CD4-positive, alpha-beta T cell treated with Interleukin-15 for 1 hour (primary cell): Measurements from ENCODE around the gene ALK.

Experiments used
- DNase-seq: peaks from one replicate; pipeline ENCODE4 v3.0.0-alpha.2; 2020

The ALK gene

DNA sequence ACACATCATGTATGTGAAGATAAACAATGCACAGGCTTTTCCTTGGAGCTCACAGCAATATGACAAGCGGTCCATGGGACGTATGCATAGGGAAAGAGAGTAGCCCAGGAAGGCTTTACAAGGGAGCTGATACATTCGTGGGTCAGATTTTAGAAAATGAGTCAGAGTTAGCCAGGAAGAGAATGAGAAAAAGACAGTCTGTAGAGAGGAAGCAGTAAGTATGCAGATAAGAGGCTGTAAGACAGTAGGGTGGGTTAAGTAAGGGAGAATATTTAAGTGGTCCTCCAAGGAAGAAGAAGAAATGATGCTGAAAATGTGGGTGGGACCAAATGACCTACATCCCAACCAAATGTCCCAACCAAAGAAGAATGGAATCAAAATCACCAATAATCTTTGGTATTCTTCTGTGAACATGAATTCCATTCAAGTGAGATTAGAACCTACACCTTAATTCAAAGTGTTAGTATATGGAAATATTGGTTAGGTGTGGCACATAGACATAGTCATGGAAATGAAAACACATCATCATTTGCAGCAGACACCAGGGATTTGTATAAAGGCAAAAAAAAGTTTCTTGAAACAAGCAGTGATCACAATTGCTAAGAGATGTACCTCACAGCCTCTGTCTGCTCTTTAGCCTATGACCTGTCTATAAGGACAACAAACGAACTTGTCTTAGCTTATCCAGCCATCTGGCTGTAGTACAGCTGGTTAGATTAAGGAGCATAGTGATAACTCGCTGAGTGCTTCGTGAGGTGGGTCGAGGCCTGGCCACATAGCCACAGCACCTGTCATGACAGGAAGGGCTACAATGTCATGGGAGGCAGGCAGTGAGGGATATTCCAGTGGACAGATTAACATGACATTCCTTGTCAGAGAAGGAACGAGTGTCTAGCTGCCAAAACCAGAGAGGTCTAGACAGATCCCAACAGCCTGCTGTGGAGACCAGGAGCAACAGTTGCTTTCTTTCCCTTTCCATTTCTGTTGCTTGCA is 133.6 kb downstream of the ALK start:
- DNase-seq: no peak

DNA sequence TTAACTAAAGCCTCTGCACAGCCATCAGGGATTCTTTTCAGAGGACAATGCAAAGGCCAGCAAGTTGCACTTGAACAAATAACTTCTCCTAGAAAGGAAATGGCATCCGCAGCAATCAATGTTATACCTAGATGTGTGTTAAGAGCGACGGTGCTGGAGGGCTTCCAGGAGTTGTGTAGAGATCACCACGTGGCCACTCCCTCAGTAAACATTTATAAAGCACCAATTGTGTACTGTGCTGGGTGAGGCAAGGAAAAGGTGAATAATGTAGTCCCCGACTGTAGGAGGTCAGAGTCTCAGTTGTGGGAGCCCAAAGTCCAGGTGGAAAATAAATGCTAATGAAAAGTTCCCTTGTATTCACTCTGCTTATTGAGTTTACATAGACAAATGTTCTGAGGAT is 135.0 kb downstream of the ALK start:
- no peak for DNase-seq

DNA sequence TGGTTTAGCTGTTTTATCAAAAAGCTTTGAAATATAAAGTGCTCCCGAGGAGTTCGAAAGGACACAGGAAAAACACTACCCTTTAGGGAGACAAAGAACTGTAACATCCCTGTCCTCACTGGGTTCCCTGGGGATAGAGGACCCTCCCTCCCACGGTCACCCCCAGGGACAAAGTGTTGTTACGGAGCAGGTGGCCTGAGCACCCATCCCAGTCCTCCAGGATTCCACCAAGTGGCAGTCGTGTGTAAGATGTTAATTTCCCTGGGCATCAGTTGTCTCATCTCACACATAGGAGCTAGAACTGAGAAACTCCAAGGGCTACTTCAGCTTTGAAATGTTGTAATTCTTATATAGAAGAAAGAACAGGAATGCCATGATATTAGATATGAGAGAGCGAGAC is 137.7 kb downstream of the ALK start:
- no peak for DNase-seq

DNA sequence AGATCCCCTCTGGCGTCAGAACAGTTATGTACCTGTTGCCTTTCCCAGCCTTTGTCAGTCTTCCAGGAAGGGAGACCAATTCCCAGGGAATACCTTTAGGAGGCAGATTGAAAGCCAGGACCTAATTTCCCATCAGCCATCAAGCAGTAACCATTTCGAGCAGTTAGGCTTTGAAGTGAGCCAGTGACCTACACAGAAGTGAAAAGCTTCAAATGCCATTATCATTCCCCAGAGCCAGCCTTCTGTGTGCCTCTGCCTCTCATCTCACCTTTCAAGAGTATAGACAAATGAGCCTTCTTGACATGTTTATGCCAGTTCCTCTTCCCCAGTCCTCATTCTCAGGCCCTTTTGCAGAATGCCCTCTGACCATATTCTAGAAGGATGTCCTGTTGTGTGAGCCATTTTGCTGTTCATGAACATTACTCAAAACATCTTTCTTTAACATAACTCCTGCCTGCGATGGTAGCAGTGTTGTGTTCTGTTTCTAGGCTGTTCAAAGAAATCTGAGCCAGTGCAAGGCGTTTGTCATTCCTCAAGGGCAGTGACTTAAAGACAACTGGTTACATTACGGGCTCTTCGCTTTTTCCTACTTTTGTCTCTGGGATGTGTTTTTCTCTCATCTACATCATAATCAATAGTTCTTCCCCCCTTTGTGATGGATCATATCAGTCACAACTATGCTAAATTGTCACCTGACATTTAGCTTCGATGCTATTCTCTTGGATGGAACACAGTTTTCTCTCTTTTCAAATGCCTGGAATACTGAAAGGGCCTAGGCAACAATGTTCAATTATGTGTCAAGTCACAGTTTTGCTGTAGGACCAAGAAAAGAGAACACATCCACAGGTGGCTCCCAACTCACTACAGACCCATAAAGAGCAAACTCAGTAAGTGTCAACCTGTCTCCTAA is 138.6 kb downstream of the ALK start:
- DNase-seq: no peak

DNA sequence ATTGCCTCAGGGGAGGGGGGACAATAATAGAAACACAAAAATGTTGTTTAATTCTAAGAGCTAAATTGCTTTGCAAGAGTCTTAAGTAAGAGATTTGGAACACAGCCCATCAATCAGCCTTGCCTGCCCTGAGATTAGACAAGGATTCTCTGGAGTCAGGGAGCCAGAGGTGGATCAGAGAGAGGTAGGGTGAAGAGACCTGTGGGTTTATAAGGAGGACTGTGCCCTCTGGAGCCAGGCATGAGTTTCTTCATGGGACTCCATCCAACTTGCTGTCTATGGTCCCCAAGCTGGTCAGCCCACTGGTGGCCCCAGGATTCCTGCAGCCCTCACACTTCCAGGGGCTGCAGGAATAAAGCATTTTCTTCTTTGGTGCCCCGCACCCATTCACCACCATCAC is 139.3 kb downstream of the ALK start:
- DNase-seq: no peak

DNA sequence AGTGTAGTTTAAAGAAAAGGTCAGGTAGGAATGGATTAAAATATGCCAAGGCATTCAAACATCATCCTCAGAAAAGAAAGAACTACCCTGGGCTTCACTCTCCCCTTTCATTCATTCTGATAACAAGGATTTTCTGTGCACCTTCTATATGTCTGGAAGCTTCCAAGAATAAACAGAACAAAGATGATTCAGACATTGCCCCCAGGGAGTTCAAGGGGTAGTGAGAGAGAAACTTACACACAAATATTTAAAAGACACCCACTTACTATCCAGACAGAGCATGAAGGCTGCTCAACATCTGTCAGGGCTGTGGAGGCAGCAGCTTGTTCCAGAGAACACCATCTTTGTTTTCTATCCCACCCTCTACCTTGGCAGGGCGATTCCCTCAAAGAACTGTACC is 140.5 kb downstream of the ALK start:
- no peak for DNase-seq

DNA sequence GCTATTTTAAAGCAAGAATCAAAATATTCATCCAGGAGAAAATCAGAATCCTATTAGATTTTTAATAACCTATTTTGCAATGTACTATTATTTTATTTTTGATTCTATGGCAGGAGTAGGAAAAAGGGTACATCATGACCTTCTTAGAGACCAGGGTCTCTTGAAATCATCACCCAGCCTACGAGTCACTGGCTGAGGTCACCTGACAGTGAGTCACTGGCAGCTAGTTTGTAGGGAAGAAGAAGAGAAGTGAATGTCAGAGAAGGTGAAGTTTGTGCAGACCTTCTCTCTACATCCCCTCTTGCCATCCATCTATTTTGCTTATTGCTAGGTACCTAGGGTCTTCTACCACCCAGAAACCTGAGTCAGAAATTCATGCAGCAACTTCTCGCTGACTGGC is 144.2 kb downstream of the ALK start:
- DNase-seq: no peak

DNA sequence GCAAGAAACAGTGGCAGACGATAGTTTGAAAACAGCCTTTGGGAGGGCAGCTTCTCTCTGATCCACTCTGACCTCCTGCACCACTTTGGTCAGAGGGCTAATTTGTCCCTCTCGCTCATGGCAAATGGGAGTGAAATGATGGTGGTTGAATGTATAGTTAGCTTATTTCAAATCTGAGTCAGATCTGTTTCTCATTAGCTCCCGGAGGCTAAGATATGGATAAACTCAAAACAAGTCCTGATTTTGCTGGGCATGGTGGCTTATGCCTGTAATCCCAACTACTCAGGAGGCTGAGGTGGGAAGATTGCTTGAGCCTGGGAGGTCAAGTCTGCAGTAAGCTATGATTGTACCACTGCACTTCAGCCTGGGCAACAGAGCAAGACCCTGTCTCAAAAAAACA is 145.0 kb downstream of the ALK start:
- no peak for DNase-seq

DNA sequence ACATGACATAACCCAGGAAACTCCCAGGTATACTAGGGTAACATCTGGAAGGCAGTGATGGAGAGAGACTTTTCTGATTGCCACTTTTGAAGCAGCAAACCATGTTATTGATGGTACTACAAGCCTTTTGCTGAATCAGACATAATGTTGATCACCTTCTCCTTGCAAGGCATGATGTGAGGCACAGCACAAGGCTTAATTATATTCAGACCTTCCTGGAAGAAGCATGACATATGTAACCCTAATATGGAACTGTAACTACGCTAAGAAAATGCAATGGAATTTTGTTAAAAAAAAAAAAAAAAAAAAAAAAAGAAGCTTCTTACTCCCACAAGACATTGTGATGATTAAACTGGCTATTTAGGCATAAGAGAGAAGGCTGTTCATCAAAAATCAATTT is 145.4 kb downstream of the ALK start:
- no peak for DNase-seq

DNA sequence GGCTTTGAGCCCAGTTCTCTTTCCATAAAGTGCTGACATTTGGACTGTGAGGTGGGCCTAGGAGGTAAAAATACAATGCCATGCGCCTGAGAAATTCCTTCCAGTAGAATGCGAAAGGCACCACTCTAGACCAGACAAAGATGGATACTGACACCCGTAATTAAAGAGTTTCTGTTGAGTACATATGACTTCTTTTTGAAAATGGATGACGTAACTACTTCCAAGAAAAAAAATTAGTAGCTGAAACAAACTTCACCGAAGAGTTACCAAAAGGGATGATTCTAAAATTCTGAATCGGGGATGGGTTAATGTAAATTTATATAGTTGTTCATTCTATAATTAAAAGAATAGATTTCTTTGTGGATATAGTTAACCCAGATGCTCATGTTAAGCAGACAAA is 146.8 kb downstream of the ALK start:
- no peak for DNase-seq

DNA sequence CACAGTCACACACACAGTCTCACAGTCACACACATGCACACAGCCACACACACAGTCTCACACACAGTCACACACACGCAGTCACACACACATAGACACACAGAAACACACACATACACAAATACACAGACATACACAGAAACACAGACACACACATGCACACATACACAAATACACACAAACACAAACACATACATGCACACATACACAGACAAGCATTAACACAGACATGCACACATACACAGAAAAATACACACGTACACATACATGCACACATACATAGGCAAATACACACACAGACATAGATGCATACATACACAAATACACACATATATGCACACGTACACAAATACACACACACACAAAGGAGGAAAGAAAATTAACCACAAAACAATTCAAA is 150.5 kb downstream of the ALK start:
- DNase-seq: no peak

DNA sequence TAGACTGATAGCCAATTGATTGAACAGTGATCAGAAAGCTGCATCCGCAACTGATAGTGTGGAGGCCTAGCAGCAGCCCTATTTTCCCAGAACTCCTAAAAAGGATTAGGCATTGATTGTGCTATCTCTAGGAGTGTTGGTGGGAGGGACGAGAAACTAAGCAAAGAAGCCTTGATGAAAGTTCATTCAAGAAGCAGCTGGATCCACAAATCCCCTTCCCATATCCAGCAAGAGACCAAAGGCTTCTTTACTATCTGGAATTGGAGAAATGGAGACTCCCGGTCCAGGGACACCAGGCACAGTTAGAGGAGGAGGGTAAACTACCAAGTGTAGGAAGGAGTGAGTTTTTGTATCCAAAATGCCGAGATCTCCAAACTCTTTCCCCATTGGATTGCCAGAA is 151.5 kb downstream of the ALK start:
- DNase-seq: no peak

DNA sequence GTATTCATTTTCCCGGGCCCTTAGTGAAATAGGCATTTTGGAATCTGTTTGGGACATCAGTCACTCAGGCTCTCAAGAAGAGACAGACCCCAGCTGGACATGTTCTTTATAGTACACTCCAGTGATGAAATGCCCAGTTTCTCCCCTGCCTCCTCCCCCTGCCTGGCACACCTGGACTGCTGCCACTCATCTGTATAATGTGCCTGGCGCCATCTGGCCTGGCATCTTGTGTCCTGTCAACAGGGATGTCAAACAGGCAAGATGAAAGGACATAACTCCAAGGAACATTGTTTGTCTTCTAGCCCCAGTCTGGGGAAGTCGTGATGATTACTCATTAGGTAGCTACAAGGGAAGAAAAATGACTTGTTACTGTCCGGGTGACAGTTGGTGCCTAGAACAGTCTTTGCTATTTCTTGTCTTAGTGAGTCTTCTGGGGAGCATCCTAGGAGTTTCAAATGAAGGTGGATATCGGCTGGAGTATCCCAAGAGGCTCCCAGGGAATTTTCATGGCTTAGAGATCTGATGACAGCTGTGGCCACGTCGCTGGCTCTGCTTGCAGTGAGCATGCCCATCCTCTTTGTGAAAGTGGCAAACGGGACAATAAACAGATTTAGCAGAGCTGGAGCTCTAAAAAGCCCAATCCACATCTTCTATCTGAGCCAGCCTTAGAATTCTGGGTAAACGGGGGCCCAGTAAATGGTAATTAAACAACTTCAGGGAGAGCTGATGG is 153.6 kb downstream of the ALK start:
- no peak for DNase-seq

DNA sequence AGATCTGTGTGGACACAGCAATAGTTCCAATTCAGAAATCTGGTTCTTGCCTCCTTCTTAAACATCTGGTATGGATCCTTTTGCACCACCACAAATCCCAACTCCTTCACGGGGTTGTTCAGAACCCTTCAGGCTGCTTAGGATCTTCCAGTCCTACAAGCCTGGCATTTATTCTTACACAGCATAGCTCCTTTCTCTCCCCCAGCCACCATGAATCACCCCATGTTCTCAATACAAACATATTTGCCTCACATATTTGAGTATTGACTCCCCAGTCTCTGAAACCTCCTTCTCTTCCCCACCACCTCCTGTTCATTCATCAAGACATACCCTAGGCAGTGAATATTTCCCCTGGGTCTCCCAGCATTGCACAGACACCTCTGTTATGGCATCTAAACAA is 155.2 kb downstream of the ALK start:
- DNase-seq: no peak

DNA sequence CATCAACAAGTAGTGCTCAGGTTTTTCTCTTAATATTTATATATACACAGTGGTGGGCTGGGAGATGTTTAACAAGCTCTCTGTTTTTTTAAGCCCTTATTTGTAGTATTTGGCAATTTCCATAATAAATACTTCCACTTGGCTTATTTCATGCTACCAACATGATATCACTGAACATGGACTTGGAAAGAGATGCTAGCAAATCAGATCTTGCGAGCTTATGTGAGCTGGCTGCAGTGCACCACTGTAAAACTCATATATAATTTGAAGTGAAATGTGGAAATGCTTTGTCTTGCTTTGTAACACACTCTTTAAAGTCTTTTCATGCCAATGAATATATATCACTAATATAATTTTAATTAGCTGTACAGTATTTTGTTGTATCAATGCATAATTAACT is 155.7 kb downstream of the ALK start:
- DNase-seq: no peak

DNA sequence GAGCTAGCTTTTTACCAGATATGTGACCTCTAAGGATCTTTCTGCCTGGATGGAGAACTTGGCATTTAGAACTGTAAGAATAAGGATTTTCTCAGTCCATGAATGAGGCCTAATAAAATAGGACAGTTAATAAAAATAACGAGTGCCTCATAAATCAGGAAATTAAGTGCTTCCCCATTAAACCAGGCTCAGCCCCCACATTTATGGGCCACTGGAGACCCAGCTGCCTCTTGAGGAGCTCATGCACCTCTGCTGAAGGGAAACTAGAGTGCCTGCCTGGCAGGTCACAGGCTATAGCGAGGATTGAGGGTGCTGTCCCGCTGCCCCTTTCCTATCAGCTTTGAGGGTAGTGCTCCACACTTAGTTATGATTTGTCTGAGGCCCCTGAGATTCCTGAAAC is 158.0 kb downstream of the ALK start:
- no peak for DNase-seq

DNA sequence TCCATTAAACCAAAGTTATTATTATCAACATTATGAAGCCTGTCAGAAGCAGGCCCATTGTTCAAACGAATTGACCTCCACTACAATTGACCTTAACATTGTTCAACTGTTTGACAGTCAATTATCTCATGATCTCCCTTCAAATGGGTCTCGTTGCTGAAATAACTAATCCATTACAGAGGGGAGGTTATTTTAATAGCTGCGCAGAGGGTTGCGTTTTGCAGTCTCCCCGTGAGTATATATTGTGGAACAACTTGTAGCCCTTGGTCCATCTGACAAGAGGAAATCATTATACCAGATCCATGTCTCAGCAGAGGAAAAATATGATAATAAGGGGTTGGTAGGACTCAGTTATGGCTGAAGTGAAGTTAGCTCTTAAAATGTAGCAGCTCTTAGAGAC is 159.1 kb downstream of the ALK start:
- DNase-seq: no peak

DNA sequence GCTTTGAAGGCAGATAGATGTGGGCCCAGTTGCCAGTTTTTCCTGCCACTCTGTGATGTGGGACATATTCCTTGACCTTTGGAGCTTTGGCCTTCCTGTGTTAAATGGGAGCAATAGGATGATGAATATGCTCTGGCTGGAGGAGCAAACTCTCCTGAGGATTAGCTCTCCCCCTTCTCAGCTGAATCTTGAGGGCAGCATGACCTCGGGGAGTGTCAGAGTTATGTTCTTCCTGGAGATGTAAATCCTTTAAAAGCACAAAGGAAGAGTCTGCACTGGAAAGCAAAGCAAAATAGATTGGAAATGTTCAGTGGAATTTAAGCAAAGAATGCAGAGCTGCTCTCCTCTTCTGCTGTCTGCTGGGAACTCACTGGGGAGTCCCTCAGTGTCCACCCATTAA is 160.1 kb downstream of the ALK start:
- DNase-seq: no peak

DNA sequence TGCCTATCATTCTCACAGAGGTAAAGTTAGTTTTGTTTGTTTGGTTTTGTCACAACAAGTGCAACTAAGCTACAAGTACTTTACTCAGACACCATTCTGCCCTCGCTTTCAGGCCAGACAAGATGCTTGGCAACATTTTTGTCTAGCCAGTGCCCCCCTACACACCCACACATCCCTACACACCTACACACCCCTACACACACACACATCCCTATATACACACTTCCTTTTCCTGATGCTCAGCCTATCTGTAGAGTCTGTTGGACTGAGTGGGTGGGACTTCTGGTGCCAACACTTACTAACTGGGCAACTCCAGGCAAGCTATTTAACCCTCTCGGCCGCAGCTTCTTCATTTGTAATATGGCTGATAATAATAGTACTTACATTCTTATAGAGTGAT is 161.4 kb downstream of the ALK start:
- no peak for DNase-seq

DNA sequence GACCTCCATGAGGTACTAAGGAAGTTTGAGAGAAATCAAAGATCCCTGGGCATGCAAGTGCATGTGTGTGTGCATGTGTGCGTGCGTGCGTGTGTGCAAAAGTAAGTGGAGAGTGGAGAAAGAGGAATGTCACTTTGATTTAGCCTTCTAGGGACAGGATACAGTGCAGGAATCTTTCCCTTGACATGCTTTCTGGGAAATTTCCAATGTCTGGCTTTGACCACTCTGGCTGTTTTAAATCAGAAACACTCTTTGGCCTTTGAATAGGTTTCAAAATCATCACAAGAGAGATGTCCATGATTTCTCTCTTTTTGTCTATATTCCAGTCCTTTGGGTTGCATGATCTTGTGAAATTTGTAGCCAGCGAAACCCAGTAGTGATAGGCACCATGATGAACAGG is 162.0 kb downstream of the ALK start:
- DNase-seq: no peak

DNA sequence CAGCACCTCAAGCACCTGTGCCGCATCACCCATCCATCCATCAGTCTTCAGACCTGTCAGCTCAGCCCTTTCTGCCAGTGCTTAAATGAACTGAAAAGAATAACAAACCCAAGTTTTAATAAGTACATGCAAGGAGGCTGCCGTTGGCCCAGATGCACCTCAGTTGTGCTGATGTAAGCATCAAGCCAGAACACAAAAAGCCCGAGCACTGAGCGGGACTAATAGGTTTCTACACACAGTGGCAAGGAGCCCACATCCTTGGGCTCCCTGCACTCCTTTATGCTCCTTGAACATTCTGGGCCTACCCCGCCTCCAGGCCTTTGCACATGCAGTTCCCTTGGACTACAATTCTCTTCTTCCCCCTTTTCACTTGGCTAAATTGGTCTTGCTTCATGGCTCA is 165.6 kb downstream of the ALK start:
- DNase-seq: no peak

DNA sequence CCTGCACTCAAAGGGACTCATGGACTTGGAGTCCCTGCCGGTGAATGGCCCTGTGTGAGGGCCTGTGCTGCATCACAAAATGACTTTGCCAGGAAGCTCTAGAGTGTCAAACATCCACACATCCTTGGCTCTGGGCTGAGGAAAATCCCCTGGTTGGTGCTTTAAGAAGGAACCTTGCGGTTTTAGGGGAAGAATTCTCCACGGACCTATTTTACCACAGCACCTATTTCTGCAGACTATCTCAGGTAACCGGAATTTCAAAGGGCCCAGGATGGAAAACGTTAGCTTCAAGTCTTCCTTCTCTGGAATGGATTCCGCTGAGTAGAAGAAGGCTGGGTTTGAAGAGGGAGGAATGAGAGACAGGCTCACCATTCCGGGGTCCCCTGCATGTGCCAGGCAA is 166.2 kb downstream of the ALK start:
- no peak for DNase-seq
